Measurements from ENCODE around the gene TMEM43.

TMEM43 gene

GRCh38 chr3:14138109-14138877 is 13.4 kb downstream of the TMEM43 start:
- no peak for DNase-seq (ENCODE audit: low spot score)

GRCh38 chr3:14138878-14139655 is 14.2 kb downstream of the TMEM43 start:
- no peak for DNase-seq (ENCODE audit: low spot score)

- DNase-seq (ENCODE audit: low spot score): no peak
These were observed 14.9 kb downstream of the TMEM43 start for GRCh38 chr3:14139771-14140170.

GRCh38 chr3:14140668-14141067 is 15.8 kb downstream of the TMEM43 start:
- DNase-seq (ENCODE audit: low spot score): no peak

GRCh38 chr3:14141144-14141543 is 16.3 kb downstream of the TMEM43 start:
- peak; percentile 14 for DNase-seq (ENCODE audit: low spot score)

- DNase-seq (ENCODE audit: low spot score): no peak
These were observed 16.9 kb downstream of the TMEM43 start for GRCh38 chr3:14141602-14142341.

GRCh38 chr3:14142567-14143270 is 17.9 kb downstream of the TMEM43 start:
- DNase-seq (ENCODE audit: low spot score): peak; percentile 51

GRCh38 chr3:14143271-14144225 is 18.7 kb downstream of the TMEM43 start:
- DNase-seq (ENCODE audit: low spot score): peak; percentile 53

GRCh38 chr3:14144423-14145075 is 19.7 kb downstream of the TMEM43 start:
- DNase-seq (ENCODE audit: low spot score): peak; percentile 95

- no peak for DNase-seq (ENCODE audit: low spot score)
These were observed 20.4 kb downstream of the TMEM43 start for GRCh38 chr3:14145236-14145635.

GRCh38 chr3:14145670-14146380 is 21.0 kb downstream of the TMEM43 start:
- no peak for DNase-seq (ENCODE audit: low spot score)

- no peak for DNase-seq (ENCODE audit: low spot score)
These were observed 21.7 kb downstream of the TMEM43 start for GRCh38 chr3:14146381-14147065.

GRCh38 chr3:14147066-14147435 is 22.2 kb downstream of the TMEM43 start:
- DNase-seq (ENCODE audit: low spot score): no peak

- DNase-seq (ENCODE audit: low spot score): no peak
These were observed 22.8 kb downstream of the TMEM43 start for GRCh38 chr3:14147617-14148016.

- DNase-seq (ENCODE audit: low spot score): no peak
These were observed 23.5 kb downstream of the TMEM43 start for GRCh38 chr3:14148041-14148985.

GRCh38 chr3:14150078-14150477 is 25.2 kb downstream of the TMEM43 start:
- DNase-seq (ENCODE audit: low spot score): no peak

- DNase-seq (ENCODE audit: low spot score): no peak
These were observed 25.8 kb downstream of the TMEM43 start for GRCh38 chr3:14150491-14151230.
